Kidney glomerular epithelial cell (primary cell): Measurements from ENCODE around the gene MYL9.

Source experiments
- DNase-seq: peaks from one replicate; lab custom pipeline; 2025; lab: John Stamatoyannopoulos, UW

Gene MYL9

DNA sequence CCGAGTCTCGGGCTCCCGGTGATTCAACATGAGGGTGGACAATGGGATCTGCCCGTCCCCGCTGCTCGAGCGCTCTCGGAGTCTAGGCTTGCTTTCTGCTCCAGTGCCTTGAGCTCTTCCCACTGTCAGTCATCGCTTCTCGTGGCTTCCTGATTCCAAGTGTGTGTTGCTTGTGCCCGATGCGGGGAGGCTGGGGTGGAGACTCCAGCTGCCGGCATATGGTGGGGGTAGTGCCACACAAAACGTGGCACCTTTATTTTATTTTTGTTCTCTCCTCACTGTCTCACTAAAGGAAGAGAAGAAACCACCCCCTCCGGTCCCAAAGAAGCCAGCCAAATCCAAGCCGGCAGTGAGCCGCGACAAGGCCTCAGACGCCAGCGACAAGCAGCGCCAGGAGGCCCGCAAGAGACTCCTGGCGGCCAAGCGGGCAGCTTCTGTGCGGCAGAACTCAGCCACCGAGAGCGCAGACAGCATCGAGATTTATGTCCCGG is 14.8 kb upstream of the MYL9 start:
- DNase-seq = no peak

- no peak for DNase-seq
Measured at GRCh38 chr20:36527331-36528125, 13.8 kb upstream of the MYL9 start.

- DNase-seq = no peak
Measured at GRCh38 chr20:36528176-36528874, 13.0 kb upstream of the MYL9 start.

DNA sequence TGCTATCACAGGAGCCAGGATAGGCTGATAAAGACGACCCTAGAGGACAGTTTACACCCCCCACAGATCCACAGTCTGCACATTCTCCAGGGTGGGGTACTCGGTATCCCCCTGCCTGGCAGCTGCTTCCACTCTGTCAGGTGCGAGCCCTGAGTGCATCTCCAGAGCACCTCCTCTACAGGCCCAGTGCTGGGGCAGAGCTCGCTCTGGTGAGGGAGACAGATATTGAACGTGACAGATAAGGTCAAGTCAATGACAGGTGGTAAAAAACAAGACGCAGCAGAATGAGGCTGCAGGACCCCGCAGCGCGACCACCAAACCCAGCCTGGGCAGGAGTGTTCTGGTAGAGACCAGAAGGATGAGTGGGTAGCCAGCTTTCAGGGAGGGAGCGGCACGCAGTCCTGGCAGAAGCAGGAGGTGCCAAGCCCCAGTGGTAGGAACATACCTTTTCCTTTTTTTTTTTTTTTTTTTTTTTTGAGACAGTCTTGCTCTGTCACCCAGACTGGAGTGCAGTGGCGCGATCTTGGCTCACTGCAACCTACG is 12.4 kb upstream of the MYL9 start:
- DNase-seq = no peak

- DNase-seq = no peak
Measured at GRCh38 chr20:36532388-36532787, 8.9 kb upstream of the MYL9 start.

- DNase-seq = no peak
Measured at GRCh38 chr20:36532822-36533221, 8.5 kb upstream of the MYL9 start.

DNA sequence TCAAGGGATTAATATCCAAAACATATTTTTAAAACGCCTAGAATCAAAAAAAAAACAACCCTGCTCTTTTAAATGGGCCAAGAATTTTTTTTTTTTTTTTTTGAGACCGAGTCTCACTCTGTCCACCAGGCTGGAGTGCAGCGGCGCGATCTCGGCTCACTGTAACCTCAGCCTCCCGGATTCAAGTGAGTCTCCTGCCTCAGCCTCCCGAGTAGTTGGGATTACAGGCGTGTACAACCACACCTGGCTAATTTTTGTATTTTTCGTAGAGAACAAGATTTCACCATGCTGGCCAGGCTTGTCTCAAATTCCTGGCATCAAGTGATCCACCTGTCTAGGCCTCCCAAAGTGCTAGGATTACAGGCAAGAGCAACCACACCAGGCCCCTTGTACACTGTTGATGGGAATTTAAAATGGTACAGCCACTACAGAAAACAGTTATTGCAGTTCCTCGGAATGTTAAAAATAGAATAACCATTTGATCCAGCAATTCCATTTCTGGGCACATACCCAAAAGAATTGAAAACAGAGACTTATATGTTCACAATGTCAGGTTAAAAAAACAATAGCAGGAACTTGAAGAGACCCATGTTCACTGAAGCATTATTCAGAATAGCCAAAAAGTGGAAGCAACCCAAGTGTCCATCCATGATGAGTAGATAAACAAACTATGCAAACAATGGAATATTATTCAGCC is 3.1 kb upstream of the MYL9 start:
- DNase-seq = no peak

DNA sequence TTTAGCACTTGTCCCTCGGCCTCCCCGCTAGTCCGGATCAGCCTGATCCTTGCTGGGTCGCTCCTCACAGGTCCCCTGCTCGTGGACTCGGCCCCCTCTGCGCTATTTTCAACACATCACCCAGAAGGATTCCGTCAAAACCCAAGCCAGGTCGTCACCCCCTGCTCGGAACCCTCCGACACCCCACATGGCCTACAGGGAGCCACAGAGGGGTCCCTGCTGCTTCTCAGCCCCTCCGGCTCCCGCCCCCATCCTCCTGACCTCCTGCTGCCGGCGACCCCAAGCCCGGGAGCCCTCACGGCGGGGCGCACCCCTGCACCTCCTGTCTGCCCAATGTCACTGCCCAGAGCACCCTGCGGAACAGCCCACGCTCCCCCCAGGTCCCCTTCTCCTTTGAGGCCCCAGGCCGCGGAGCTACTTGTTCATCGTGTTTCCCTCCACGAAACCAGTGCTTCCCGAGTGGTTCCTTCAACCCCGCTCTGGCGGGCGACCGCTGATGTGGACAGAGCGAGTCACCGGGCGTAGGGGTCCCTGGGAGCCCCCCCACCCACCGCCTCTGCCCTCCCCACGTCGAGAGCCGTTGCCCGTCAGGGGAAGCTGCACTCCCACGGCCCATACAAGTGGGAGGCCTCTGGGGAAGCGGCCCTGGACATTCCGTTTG is 638 bp upstream of the MYL9 start:
- DNase-seq = peak; percentile 54

DNA sequence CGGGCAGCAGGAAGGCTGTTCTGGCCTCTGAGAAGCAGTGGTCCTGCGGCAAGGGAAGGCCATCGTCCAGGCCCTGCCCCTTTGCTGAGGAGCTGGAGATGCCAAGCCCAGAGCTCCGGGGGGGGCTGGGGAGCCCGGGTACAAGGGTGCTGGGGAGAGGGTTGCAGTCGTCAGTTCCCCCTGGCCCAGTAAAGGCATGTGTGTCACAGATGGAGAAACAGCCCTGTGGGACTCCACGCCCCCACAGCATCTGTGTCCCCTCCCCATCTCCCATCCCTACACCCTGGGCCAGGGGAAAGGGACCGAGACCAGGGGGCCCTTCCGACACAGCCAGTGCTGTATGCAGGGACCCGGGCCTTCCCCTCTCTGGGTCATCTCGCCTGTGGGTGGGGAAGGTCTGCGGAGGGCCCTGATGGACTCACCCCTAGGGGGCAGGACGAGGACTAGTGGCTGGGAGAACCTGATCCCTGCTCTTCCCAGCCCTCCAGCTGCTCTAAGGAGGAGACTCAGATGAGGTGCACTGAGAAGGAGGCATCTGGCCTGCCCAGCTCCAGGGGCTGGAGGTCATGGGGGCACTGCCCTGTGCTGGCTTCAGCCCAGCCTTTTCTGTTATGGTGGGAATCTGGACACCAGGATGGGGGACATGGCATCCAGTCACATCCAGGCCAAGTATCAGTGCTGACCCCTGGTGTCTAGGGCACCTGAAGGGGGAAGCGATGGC is 609 bp downstream of the MYL9 start:
- DNase-seq = peak; percentile 41

- DNase-seq = no peak
Measured at GRCh38 chr20:36542516-36543183, 1.3 kb downstream of the MYL9 start.

GRCh38 chr20:36543184-36544133 is 2.1 kb downstream of the MYL9 start:
- DNase-seq = no peak

DNA sequence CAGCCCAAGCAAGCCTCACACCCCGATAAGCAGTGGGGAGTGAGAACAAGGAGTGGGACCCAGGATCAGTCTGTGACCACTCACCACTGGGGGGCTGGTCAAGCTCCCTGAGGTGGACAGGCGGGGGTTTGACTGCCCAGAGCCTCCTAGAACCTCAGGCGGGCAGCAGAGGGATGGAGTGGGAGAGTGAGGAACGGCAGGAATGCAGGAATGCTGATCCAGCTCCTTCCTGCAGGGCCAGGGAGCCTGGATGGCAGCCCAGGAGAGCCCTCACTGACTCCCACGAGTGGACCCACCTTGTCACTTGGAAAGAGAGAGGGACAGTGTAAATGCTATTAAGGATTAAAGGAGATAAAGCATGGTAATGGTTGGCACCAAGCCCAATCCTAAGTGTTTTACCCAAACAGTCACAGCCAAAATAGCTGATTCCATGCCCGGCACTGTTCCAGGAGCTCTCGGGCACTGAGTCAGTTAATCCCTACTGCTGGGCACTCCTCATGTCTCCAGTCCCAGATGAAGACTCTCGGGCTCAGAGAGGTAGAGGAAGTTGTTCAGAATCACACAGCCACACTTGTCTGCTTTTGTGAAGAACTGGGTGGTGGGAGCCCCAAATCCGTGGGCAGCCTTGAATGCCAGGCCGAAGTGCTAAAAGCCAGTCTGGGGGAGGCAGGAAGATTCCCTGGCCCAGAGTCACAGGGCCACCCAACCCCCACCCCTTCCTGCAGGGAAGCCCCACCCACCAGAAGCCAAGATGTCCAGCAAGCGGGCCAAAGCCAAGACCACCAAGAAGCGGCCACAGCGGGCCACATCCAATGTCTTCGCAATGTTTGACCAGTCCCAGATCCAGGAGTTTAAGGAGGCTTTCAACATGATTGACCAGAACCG is 3.1 kb downstream of the MYL9 start:
- DNase-seq = peak; percentile 43

DNA sequence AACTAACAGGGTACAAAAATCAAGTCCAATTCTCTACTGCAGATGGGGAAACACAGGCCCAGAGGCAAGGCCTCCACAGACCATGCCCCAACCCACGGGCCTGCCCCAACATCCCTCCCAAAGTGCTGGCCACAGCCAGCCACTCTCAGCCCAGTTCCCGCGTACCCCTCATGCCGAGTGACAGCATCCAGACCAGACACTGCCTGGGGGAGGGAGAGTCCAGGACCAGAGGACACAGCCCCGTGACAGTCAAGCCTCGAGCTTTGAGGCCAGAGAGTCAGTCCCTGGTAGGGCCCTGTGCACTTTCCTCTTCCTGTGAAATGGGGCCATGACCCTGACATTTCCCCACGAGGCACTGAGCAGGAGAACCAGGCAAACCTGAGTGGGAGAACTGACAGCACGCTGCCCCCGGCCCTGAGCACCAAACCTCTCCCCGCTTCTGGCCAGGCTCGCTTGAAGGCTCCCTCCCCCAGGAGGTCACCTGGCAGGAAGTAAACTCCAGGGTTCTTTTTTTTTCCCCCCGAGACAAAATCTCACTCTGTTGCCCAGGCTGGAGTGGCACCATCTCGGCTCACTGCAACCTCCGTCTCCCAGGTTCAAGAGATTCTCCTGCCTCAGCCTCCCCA is 4.9 kb downstream of the MYL9 start:
- DNase-seq = no peak

DNA sequence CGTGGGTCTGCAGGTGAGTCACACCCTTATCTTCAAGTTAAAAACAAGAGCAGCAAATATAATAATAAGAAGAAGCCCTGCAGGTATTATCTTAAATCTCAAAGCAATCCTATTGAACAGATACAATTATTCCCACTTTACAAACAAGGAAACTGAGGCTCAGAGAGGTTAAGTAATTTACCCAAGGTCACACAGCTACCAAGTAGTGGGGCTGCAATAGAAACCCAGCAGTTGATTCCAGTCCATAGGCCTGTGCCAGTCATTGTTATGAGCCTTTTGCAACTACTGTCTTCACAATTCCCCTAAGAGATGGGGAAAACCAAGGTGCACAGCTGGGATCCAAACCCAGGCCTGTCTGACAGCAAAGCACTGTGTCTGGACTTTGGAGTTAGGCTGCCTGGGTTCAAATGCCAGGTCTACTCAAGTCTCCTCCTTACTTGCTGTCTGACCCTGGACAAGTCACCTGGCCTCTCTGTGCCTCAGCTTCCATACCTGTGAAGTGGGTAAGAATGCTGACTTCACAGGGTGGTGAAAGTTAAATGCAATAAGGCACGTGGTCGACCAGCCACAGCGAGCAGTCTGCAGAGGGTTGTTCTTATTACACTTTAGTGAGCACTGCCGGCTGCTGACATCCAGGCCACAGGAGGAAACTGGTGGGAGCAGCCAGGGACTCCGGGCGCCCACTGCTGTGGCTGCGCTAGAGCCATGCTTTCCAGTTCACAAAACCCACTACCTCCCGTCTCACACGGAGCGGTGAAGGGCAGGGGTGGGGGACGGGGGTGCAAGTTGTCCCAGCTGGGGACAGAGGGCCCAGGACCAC is 6.1 kb downstream of the MYL9 start:
- DNase-seq = no peak

- no peak for DNase-seq
Measured at GRCh38 chr20:36548006-36548315, 6.6 kb downstream of the MYL9 start.

DNA sequence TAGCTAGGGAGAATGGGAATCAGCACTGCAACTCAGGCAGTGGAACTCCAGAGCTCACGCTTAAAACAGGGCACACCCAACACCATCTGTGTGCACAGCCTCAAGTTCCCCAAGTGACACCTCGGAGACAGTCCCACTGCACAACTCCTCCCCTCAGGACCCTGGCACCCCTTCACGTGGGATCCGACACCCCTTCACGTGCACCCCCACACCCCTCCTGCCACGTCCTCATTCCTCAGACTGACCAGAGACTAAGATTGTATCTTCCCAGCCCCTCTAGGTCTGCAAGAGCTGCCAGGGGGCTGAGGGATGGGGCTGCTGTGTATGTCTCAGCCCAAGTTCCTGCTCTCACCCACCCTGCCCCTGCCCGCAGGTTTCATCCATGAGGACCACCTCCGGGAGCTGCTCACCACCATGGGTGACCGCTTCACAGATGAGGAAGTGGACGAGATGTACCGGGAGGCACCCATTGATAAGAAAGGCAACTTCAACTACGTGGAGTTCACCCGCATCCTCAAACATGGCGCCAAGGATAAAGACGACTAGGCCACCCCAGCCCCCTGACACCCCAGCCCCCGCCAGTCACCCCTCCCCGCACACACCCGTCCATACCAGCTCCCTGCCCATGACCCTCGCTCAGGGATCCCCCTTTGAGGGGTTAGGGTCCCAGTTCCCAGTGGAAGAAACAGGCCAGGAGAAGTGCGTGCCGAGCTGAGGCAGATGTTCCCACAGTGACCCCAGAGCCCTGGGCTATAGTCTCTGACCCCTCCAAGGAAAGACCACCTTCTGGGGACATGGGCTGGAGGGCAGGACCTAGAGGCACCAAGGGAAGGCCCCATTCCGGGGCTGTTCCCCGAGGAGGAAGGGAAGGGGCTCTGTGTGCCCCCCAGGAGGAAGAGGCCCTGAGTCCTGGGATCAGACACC is 7.6 kb downstream of the MYL9 start:
- no peak for DNase-seq
